ENCODE data around the gene IFNG. TPM values are rescaled to one million over a fixed set of nuclear protein-coding genes. Genes with fewer than 3 reads are reported as not detected.
A peak's percentile ranks its signal among the peaks of the same experiment; 100 is the strongest.
"Not testable (repeated sequence)": the region's sequence is repeated elsewhere in the genome, so short reads cannot be mapped to it uniquely, and the experiment has no call there.

IFNG gene
- total RNA-seq = under 1 TPM in 1 of 8 experiments, not detected in 7; 0.25 TPM

GRCh38 chr12:68159681-68160304 is at the start of gene IFNG:
IFNG (minus strand) TSS chr12:68159740; CDS start chr12:68159615, 125 bp downstream.
- 25 to 86% (median 70%) methylated on average over 2 to 5 of the region's 5 CpGs for WGBS, 10 experiments
- Histone ChIP-seq H3K27ac (no peak within 1 kb of the TSS), H3K4me1 (replicated peaks in 1 of 2) (no peaks in the 10 kb centered on the region), H3K4me3 (no peak within 1 kb of the TSS)
- no peak for ATAC-seq (replicated peaks in 6 of 8)
- in situ Hi-C loops (cut with MboI; ENCODE audit: low pct_unique_long_range_greater_than_20kb in 2 of 9, low sequenced_read_pairs in 9 of 9, unreplicated experiment in 9 of 9) = no loop called here

- in situ Hi-C loops (cut with MboI; ENCODE audit: low pct_unique_long_range_greater_than_20kb in 2 of 9, low sequenced_read_pairs in 9 of 9, unreplicated experiment in 9 of 9); H3K4me3 ChIP-seq; H3K4me1 ChIP-seq (replicated peaks in 1 of 2): not testable (repeated sequence)
- H3K27ac ChIP-seq = peak overlapping the region in 1 of 2 donors; percentile 32
- WGBS, 10 experiments = 4 to 40% (median 17%) methylated on average over 1 to 7 of the region's 12 CpGs; no CpG with 5 or more reads in 3 of the 10 experiments
- peak in 4 of 8 experiments; percentile 21 to 38 (median 28) for ATAC-seq (replicated peaks in 6 of 8)
Measured at GRCh38 chr12:68209048-68209728, 49.6 kb upstream of the IFNG start.

GRCh38 chr12:68207276-68207675 is 47.7 kb upstream of the IFNG start:
- H3K27ac ChIP-seq = no peak overlapping the region
- H3K4me3 ChIP-seq = no peak overlapping the region
- ATAC-seq (replicated peaks in 6 of 8) = peak in 1 of 8 experiments; percentile 46
- in situ Hi-C loops (cut with MboI; ENCODE audit: low pct_unique_long_range_greater_than_20kb in 2 of 9, low sequenced_read_pairs in 9 of 9, unreplicated experiment in 9 of 9) = no loop called here
- H3K4me1 ChIP-seq (replicated peaks in 1 of 2) = peaks cover 4 to 6% of the 10 kb centered on the region in 2 donors

- ATAC-seq (replicated peaks in 6 of 8) = no peak
- in situ Hi-C loops (cut with MboI; ENCODE audit: low pct_unique_long_range_greater_than_20kb in 2 of 9, low sequenced_read_pairs in 9 of 9, unreplicated experiment in 9 of 9) = no loop called here
- Histone ChIP-seq H3K4me3 (no peak overlapping the region), H3K4me1 (replicated peaks in 1 of 2) (peaks cover 4 to 6% of the 10 kb centered on the region in 2 donors), H3K27ac (no peak overlapping the region)
- 0 to 60% (median 0%) methylated on average over 1 of the region's 1 CpG; no CpG with 5 or more reads in 3 of the 10 experiments for WGBS, 10 experiments
Measured at GRCh38 chr12:68206446-68206845, 46.9 kb upstream of the IFNG start.

GRCh38 chr12:68203460-68203875 is 43.9 kb upstream of the IFNG start:
- no peak for ATAC-seq (replicated peaks in 6 of 8)
- in situ Hi-C loops (cut with MboI; ENCODE audit: low pct_unique_long_range_greater_than_20kb in 2 of 9, low sequenced_read_pairs in 9 of 9, unreplicated experiment in 9 of 9) = no loop called here
- H3K4me1 ChIP-seq (replicated peaks in 1 of 2) = no peaks in the 10 kb centered on the region

GRCh38 chr12:68200854-68201253 is 41.3 kb upstream of the IFNG start:
- WGBS, 10 experiments = 33 to 100% (median 76%) methylated on average over 1 to 2 of the region's 2 CpGs; no CpG with 5 or more reads in 2 of the 10 experiments
- no peak for ATAC-seq (replicated peaks in 6 of 8)
- in situ Hi-C loops (cut with MboI; ENCODE audit: low pct_unique_long_range_greater_than_20kb in 2 of 9, low sequenced_read_pairs in 9 of 9, unreplicated experiment in 9 of 9) = no loop called here

More at GRCh38 chr12:68203460-68203875, 43.9 kb upstream of the IFNG start:
- Histone ChIP-seq H3K27ac (no peak overlapping the region), H3K4me3 (no peak overlapping the region)
- WGBS, 10 experiments = 6 to 100% (median 83%) methylated on average over 1 to 5 of the region's 5 CpGs; no CpG with 5 or more reads in 1 of the 10 experiments

GRCh38 chr12:68199127-68199526 is 39.6 kb upstream of the IFNG start:
- Histone ChIP-seq H3K27ac (no peak overlapping the region), H3K4me3 (no peak overlapping the region), H3K4me1 (replicated peaks in 1 of 2) (no peaks in the 10 kb centered on the region)
- WGBS, 10 experiments = 57 to 100% (median 89%) methylated on average over 1 of the region's 1 CpG; no CpG with 5 or more reads in 5 of the 10 experiments
- in situ Hi-C loops (cut with MboI; ENCODE audit: low pct_unique_long_range_greater_than_20kb in 2 of 9, low sequenced_read_pairs in 9 of 9, unreplicated experiment in 9 of 9) = no loop called here
- no peak for ATAC-seq (replicated peaks in 6 of 8)

More at GRCh38 chr12:68200854-68201253, 41.3 kb upstream of the IFNG start:
- Histone ChIP-seq H3K27ac (no peak overlapping the region), H3K4me1 (replicated peaks in 1 of 2) (no peaks in the 10 kb centered on the region), H3K4me3 (no peak overlapping the region)

GRCh38 chr12:68198507-68199086 is 39.1 kb upstream of the IFNG start:
- in situ Hi-C loops (cut with MboI; ENCODE audit: low pct_unique_long_range_greater_than_20kb in 2 of 9, low sequenced_read_pairs in 9 of 9, unreplicated experiment in 9 of 9) = no loop called here
- no peak overlapping the region for H3K27ac ChIP-seq
- WGBS, 10 experiments = 9 to 93% (median 59%) methylated on average over 2 to 10 of the region's 12 CpGs; no CpG with 5 or more reads in 1 of the 10 experiments
- H3K4me3 ChIP-seq = no peak overlapping the region
- ATAC-seq (replicated peaks in 6 of 8) = no peak
- no peaks in the 10 kb centered on the region for H3K4me1 ChIP-seq (replicated peaks in 1 of 2)

- no peak overlapping the region for H3K27ac ChIP-seq
- no peaks in the 10 kb centered on the region for H3K4me1 ChIP-seq (replicated peaks in 1 of 2)
- in situ Hi-C loops (cut with MboI; ENCODE audit: low pct_unique_long_range_greater_than_20kb in 2 of 9, low sequenced_read_pairs in 9 of 9, unreplicated experiment in 9 of 9) = no loop called here
- H3K4me3 ChIP-seq = no peak overlapping the region
- no peak for ATAC-seq (replicated peaks in 6 of 8)
Measured at GRCh38 chr12:68190301-68190700, 30.8 kb upstream of the IFNG start.

GRCh38 chr12:68189821-68190242 is 30.3 kb upstream of the IFNG start:
- Histone ChIP-seq H3K4me1 (replicated peaks in 1 of 2) (no peaks in the 10 kb centered on the region), H3K27ac (no peak overlapping the region), H3K4me3 (no peak overlapping the region)
- ATAC-seq (replicated peaks in 6 of 8) = no peak
- 24 to 94% (median 79%) methylated on average over 2 to 4 of the region's 4 CpGs for WGBS, 10 experiments
- in situ Hi-C loops (cut with MboI; ENCODE audit: low pct_unique_long_range_greater_than_20kb in 2 of 9, low sequenced_read_pairs in 9 of 9, unreplicated experiment in 9 of 9) = no loop called here

GRCh38 chr12:68185598-68185997 is 26.1 kb upstream of the IFNG start:
- Histone ChIP-seq H3K4me3 (no peak overlapping the region), H3K27ac (no peak overlapping the region), H3K4me1 (replicated peaks in 1 of 2) (no peaks in the 10 kb centered on the region)
- ATAC-seq (replicated peaks in 6 of 8) = no peak
- in situ Hi-C loops (cut with MboI; ENCODE audit: low pct_unique_long_range_greater_than_20kb in 2 of 9, low sequenced_read_pairs in 9 of 9, unreplicated experiment in 9 of 9) = no loop called here
- 4 to 100% (median 70%) methylated on average over 1 to 3 of the region's 3 CpGs for WGBS, 10 experiments

- Histone ChIP-seq H3K4me3 (no peak overlapping the region), H3K27ac (no peak overlapping the region), H3K4me1 (replicated peaks in 1 of 2) (no peaks in the 10 kb centered on the region)
- peak in 5 of 8 experiments; percentile 23 to 78 (median 31) for ATAC-seq (replicated peaks in 6 of 8)
- in situ Hi-C loops (cut with MboI; ENCODE audit: low pct_unique_long_range_greater_than_20kb in 2 of 9, low sequenced_read_pairs in 9 of 9, unreplicated experiment in 9 of 9) = no loop called here
- WGBS, 10 experiments = 10 to 100% (median 82%) methylated on average over 1 to 3 of the region's 3 CpGs; no CpG with 5 or more reads in 2 of the 10 experiments
Measured at GRCh38 chr12:68180792-68181744, 21.5 kb upstream of the IFNG start.
